Stimulated activated CD8-positive, alpha-beta memory T cell treated with anti-CD3 and anti-CD28 coated beads, Interleukin-12 subunit alpha, Interleukin-12 subunit beta, amount 100 ng/mL, for 24 hours (primary cell): ENCODE results near the gene MXI1.

Experiments
- DNase-seq: peaks from one replicate; pipeline ENCODE4 v3.0.0-alpha.2; 2020; ENCODE audit errors: extremely low read depth

Gene MXI1

DNA sequence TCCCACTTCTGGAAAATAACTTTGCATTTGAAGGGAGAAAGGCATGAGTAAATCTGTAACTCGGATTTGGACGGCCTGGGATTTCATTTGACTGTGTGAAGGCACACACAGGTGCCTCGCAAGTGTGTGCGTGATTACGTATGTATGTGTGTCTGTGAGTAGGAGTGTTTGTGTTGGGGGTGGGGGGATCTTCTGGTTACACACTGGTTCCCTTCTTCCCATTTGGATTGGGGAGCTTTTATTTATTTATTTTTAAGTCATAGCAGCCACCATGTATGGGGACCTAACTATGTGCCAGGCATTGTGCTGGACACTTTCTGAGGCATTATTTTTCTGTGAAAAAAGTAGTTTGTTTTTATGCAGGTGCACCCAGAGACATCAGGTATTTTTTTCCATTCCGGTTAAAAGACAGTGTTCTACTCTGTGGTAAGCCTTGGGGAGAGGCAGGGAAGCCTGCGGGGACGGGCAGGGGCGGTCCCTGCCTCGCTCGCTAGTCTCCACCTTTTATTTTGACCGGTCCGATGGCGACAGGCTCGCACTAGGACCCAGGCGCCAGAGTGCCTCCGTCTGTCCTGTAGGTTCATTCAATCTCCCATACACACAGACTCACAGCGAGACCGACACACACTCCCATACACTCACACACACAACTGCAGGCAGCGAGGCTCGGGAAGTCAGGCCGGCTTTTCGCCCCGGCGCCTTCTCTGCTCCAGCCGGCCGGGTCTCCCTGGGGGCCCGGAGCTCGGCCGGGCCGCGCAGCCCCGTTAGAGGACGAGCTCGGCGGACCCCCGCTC, at the start of gene MXI1:
TSS of gene MXI1 (plus strand) at position 595 of the 794 bp plus-strand sequence. CDS start 204 bp downstream, outside the sequence.
- no peak for DNase-seq

DNA sequence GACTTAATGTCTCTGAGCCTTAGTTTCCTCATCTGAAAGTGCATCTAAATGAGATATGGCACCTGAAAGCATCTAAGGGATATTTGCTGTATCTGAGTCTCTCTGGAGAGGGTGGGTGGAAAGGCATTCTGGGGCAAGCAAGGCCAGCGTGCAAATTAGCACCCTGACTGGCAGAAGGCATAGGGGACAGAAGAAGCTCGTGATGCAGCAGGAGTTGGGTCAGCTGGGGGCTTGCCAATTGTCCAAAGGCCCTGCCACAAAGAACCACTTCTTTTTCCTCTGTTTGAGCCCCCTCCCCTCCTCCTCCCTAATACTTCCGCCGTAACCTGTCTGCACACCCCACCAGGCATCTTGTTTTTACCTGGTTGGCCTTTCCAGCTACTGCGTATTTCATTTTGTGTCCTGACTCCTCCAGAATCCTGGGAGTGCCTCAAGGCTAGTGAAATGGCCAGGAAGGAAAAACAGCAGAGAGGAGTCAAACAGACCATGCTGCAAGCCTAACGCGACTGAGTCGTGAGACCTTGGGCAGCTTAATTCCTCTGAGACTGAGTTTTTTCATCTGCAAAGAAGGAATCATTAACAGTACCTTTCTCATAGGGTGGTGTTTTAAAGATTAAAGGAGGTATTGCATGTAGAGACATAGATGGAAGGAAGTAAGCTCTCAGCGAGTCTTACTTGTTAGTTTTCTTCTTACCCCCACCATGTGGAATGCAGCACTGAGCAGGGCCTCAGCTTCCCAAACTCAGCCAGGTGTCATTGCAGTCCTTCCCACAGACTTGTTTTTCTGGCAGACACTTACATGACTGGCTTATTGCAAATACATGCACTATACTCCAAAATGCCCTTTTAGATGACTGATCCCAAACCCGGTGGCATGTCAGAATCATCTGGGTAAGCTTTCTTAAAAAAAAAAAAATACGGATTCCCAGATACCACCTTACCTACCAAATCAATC, 49.1 kb upstream of the MXI1 start:
- no peak for DNase-seq

DNA sequence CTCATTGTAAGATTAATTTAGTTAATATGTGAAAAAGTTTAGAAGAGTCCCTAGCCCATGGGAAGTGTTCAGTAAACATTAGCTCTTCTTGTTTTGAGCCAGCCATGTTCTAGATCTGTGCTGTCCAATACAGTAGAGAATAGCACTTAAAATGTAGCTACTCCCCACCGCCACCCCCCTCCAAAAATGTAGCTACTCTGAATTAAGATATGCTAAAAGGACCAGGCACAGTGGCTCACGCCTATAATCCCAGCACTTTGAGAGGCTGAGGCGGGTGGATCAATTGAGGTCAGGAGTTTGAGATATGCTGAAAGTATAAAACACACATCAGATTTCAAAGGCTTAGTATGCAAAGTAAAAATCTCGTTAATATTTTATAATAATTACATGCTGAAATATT, 47.3 kb upstream of the MXI1 start:
- DNase-seq, result no peak

DNA sequence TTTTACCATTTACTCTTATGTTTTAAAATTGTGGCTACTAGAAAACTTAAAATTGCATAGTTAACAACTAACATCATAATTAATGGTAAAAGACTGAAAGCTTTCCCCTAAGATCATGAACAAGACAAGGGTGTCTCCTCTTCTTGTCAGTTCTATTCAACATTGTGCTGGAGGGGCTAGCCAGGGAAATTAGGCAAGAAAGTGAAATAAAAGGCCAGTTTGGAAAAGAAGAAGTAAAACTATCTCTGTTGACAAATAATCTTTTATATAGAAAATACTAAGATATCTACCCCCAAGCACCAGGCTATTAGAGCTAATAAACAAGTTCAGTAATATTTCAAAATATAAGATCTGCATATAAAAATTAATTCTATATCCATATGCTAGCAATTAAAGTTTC, 46.9 kb upstream of the MXI1 start:
- DNase-seq, result no peak

DNA sequence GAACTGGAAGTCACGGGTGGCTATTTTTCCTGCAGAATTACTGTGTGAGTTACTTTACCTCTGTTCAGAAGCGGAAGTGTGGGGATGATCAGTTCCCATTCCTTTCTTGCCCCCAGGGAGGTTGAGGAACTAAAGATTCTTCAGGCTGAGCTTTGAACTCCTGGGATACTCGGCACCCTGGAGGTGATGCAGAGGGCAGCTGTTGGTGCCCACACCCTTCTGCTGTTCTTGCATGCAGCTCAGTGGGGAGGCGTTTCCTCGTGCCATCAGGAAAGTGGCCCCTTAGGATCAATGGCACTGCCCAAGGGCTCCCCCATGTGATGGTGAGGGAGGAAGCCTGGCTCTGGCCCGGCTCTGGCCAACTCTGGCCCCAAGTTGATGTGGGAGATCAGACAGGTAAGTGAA, 44.7 kb upstream of the MXI1 start:
- no peak for DNase-seq

DNA sequence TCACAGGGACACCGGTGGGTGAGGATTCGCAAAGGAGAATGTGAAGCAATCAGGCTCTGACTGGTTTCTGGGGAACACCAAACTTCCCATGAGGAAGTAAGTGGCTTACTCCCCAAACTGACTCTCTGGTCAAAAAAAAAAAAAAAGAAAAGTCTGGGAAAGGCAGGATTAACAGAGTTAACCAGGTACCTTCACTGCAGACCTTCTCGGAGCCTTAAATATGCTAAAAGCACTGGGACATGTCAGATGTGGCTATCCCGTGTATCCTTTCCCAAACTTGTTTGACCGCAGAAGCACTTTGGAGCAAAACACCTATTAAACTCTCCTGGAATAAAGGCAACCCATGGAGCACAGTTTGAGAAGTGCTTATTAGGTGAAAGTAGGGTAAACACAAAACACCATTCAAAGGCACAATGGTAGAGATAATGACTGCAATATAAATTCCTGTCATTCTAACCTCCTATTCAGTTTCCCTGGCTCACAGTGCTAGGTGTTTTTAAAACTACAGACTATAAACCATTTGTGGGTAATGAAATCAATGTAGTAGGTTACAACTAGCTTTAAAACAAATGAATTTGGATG, 44.1 kb upstream of the MXI1 start:
- DNase-seq, result no peak

DNA sequence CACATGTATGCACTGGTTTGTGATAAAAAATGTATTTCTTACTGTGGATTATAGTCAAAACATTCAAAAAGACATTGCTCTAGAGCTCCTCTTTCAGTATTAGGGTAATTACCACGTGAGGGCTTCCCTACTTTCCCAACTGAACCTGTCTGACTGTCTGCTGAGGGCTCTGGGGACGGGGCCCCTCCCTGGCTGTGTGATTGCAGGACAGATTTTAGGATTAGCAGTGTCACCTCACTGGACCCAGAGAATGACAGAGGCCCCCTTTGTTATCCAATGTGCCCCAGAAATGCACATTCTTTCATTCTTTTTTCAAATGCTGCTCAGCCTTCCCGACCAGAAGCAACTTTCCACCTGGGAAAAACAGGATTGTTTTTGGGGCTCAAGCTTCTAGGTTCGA, 43.6 kb upstream of the MXI1 start:
- DNase-seq, result no peak

DNA sequence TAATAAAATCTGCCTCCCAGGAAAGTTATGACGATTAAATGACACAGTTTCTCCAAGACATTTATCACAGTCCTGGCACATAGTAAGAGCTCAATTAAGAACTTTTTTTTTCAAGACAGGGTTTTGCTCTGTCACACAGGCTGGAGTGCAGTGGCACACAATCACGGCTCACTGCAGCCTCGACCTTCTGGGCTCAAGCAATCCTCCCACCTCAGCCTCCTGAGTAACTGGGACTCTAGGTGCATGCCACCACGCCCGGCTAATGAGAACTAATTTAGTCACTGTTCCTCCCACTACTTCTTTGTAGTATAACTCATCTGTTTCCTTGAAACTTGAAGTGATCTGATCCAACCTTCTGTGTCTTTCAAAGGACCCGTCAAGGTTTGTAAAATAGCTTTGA, 42.2 kb upstream of the MXI1 start:
- no peak for DNase-seq

DNA sequence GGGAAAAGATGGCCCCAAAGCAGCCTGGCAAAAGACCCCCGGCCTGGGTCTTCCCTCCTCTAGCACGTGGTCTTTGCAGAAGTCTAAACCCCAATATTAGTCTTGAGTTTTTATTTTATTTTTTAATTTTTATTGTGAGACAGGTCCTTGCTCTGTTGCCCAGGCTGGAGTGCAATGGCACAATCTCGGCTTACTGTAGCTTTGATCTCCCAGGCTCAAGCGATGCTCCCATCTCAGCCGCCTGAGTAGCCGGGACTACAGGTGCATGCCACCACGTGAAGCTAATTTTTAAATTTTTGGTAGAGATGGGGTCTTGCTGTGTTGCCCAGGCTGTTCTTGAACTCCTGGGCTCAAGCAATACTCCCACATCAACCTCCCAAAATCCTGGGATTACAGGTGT, 40.3 kb upstream of the MXI1 start:
- DNase-seq, result no peak

DNA sequence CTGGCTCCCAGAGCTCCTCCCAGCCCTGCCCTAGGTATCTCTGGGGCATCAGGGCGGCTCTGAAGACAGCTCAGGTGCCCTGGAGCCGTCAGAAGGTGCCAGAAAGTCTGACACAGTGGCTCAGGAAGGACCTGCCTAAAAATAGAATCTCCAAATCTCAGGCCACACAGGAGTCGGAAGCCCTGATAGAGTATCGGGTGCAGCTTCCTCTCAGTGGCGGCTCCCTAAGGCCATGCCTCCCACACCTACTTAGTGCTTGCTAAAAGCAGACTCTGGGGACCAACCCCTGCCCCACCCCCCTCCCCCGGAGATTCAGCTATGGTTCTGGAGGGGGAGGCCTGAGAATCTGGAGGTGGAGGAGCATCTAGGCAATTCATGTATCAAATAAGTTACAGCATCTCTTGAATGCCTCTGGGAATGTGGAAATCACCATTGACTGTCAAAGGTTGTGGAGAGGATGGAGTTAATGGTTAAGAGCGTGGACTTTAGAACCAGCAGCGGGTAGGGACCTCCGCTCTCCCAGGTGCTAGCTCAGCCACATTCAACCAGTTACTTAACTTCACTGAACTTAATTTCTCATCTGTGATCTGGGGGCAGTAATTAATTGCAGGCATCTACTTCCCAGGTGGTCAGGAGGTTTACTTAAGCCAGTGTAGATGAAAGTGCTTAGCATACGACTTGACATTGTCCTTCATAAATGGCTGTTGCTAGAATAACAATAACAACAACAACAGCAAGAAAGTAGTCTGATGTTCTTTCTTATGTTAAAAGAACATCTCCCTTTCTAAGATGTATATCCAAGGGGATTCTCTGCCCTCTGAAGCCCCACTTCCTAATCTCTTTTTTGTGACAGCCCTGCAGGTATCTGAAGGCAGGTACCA, 38.6 kb upstream of the MXI1 start:
- DNase-seq, result no peak

DNA sequence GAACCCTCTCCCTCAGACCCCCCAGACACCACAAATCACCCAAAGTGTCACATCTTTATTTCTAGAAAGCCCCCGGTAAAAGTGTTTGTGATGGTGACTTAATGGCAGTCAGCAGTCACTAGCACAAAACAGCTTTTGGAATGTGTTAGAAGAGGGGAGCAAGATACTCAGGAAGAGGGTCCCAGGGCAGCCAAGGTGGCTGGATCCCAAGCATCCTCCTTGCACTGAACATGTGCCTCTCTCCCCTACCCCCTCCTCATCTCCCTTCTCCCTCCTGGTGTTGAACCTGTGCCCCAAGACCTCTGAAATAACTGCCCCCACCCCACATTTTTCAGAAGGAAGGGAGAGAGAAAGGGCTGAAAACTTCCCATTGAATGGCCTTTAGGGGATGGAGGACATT, 37.8 kb upstream of the MXI1 start:
- DNase-seq, result no peak

DNA sequence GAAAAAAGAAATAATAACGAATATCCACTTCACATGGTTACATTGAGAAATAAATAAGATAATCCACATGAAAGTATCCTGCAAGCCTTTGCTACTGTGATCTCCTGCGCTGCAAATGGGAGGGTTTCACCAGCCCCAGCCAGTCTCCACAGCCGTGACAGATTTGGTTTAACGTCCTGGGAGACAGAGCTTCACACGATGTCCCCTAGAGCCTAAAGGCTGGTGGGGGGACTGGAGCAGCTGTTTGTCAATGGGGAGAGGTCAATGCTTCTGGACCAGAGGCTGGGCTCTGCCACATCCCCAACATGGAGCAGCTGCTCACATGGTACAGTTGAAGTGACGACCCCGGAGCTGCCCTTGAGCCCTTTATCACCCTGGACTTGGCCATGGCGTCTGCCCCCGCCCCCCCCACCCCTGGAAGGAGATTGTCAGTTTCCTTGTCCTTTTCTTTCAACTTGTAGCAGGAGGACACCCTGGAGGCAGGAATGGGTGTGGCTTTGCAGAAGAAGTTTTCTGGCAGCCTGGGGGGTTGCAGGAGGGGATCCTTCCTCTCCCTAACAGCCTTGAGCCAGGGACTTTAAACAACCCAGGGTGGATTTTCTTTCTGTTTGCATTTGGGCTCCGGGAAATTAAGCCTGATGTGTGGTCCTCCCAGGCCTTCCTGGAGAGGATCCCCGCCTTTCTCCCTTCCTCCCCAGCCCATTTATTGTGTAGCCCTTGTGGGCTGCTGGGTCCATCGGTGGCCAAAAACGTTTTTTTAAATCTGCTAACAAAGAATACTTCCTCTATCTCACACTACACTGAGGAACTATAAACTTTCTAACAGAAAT, 37.0 kb upstream of the MXI1 start:
- no peak for DNase-seq

DNA sequence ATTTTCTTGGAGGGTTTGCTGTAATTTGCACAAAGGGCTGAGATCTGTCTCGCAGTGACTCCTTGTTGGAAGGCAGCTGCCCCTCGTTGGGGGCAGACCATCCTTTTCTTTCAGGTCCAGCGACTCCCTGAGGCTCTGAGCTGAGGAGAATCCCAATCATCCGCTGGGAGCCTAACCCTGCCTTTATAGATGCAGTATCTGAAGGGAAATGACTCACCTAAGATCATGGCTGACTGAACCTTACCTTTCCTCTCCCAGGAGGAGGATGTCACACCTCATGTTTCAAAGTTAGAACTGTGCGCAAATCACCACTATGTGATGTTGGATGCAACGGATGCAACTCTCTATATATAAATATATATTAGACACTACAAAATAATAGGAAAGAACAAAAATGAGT, 36.4 kb upstream of the MXI1 start:
- DNase-seq, result no peak

DNA sequence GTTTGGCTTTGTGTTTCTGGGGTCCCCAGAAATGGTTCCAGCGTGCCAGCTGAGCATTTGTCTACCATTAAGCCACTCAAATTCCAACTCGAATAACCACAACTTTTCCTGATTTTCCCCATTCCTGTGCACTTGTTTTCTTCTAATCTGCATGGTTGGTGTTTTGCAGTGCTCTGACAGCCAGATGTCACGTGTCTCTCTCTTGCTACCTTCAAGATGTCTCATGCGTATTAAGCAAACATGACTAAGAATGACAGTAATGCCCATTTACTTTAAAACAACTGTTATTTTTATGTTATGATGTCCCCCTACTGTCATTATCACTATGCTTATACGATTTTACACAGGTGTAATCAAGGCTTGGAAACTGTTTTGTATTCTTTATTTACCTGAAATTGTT, 35.2 kb upstream of the MXI1 start:
- DNase-seq, result no peak

DNA sequence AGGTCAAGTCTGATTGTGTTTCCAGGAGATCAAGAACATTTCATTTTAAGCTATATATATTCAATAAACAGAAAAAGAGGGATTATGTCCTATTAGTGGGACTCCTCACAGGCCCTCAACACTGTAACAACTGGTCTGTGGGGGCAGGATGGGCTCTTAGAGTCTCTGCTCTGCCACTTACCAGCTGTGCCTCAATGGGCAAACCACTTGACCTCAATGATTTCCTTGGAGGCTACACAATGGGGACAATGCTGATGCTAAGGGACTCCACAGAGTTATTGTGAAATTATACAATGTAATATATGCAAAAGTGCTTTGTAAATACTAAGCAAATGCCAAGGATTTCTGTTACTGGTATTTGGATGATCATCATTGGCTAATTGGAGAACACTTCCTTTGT, 33.2 kb upstream of the MXI1 start:
- DNase-seq, result no peak

DNA sequence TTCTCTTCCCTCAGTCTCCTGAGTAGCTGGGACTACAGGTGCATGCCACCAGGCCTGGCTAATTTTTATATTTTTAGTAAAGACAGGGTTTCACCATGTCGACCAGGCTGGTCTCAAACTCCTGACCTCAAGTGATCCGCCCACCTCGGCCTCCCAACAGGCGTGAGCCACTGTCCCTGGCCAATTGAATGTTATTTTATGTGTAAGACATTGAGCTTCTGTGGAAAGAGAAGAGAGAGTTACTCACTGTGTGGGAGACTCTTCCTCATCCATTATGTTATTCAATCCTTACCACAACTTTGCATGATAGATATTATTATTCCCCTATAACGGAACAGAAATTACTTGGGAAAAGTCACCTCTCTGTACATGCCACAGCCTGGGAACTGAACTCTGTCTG, 32.6 kb upstream of the MXI1 start:
- DNase-seq, result no peak

DNA sequence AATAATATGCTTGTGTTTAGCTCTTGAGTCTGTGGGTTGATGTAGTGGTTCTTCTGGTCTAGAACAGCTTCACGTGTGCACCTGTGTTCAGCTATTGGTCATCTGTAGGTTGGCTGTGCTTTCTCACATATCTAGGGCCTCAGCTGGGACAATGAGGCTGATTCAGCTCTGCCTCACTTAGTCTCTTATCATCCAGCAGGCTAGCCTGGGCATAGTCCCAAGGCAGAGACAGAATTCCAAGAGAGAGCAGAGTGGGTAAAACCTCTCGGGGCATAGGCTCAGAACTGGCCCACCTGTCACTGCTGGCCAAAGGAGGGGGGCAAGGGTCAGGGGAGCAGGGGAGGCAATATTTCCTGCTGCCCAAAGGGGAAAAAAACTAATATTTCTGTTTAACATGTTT, 32.0 kb upstream of the MXI1 start:
- DNase-seq, result no peak

DNA sequence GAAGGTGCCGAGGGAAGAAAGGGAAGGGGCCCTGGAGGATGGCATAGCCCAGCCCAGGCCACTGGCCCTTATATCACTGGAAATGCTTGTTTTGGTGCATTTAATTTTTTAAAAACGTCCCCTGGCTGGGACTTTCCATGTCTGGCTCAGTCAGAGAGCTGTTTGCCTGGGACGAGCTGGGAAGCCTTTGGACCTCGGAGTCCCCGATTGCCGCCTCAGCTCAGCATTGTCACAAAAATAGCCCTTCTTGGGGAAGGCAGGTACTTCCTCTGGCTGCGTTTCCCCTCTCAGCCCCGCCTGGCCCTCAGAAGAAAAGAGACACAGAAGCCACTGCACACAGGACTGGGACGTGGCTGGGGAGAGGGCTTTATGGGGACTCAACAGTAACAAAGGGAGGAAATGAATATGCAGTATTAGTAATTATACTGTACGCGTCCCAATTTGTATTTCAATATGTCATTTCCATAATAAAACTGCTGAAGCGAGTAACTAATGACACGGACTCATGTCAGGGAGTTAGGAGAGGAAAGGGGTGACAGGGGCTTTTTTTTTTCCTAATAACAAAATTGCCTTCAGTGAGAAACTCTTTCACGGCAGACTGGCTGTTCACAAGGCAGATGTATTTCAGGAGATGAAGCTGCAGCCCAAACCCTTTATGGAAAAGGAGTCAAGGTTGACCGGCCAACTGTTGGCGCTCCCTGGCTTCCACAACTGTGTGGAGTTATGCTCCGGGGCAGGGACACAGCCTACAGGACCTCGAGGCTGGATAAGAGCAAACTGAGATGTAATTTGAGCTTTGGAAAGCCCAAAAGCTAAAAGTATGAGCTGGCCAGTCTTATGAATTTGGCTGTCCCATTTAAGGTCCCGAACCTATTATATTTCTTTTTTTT, 31.0 kb upstream of the MXI1 start:
- DNase-seq, result no peak

DNA sequence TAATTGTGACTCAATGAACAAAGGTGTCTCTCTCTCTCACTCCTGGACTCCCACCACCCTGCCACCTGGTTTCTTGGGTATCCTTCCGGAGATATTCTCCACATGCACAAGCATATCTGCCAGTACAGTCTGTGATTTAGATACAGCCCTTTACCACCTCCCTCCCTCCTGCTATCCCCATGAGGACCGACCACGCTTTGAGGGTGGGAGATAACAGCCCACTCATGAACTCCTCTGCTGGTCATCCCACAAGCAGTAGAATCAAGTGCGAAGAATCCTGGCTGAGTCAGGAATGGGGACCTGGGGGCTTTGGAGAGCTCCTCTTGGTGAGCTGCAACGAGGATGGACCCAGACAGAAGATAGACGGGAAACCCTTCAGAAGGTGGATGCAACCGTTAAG, 28.2 kb upstream of the MXI1 start:
- no peak for DNase-seq

DNA sequence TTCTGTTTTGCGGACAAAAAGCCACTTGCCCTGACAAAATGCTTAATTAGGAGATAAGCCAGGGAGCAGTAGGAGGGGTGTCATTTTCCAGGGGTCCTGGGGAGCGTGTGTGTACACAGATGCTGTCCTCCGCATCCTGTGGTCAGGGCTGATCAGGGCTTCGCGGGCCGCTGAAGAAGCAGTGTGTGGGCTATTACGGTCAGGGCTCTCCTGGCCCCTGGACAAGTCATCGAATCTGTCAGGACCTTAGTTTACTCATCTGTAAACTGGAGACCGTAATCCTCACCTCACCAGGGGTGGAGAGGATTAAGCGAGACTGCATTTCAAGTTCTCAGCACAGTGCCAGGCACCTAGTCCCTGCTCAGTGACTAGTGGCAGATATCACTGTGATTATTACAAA, 26.0 kb upstream of the MXI1 start:
- no peak for DNase-seq
